H1 (cell line): ENCODE results near the gene JADE3. TPM values are rescaled to one million over a fixed set of nuclear protein-coding genes. Genes with fewer than 3 reads are reported as not detected.

ENCODE experiments used
- CTCF ChIA-PET: fragments of 300-600 bp; sonication (Branson Sonifier 250); formaldehyde crosslinking; loops from one replicate; lab custom pipeline; 2021; ENCODE audit not compliant: partially characterized antibody; lab: Charles Lee
- POLR2A ChIA-PET: fragments of 300-600 bp; sonication (Branson Sonifier 250); formaldehyde crosslinking; loops from one replicate; lab custom pipeline; 2021; ENCODE audit warnings: inconsistent platforms; ENCODE audit not compliant: partially characterized antibody; lab: Charles Lee
- DNase-seq, 2 experiments: peaks; one replicate each; pipeline versions ENCODE4 v3.0.0 to v3.0.0-alpha.2; 2010 to 2022; ENCODE audit warnings: low spot score in 2 of 2, low read depth in 1 of 2, mixed read lengths in 1 of 2
- FAIRE-seq: peaks from 2 replicates; lab custom pipeline; 2011; peaks lifted over from hg19 to GRCh38; lab: Jason Lieb, UNC
- H2AFZ ChIP-seq: 2 replicates; pipeline ENCODE4 v1.8.1; 2012; ENCODE audit warnings: low read length, inconsistent platforms
- H2AK5ac ChIP-seq: 2 replicates; pipeline ENCODE4 v1.6.1; 2013; ENCODE audit warnings: low read depth, low read length
- H2BK120ac ChIP-seq: replicated peaks from 2 replicates; pipeline ENCODE3; 2013; ENCODE audit warnings: low read depth, low read length, inconsistent platforms
- H2BK12ac ChIP-seq: 2 replicates; pipeline ENCODE4 v1.6.1; 2013; ENCODE audit warnings: low read depth, low read length
- H2BK15ac ChIP-seq: 2 replicates; pipeline ENCODE4 v1.6.1; 2013; ENCODE audit warnings: low read length
- H2BK20ac ChIP-seq: 2 replicates; pipeline ENCODE4 v1.6.1; 2013; ENCODE audit warnings: low read length
- H2BK5ac ChIP-seq: 2 replicates; pipeline ENCODE4 v1.6.1; 2013; ENCODE audit warnings: low read depth, low read length
- H3K14ac ChIP-seq: 2 replicates; pipeline ENCODE4 v1.6.1; 2013; ENCODE audit warnings: inconsistent platforms; ENCODE audit not compliant: insufficient read length
- H3K18ac ChIP-seq: 2 replicates; pipeline ENCODE4 v1.6.1; 2013; ENCODE audit warnings: low read length; ENCODE audit errors: extremely low read depth
- H3K23ac ChIP-seq: 2 replicates; pipeline ENCODE4 v1.6.1; 2013; ENCODE audit warnings: inconsistent platforms; ENCODE audit not compliant: insufficient read length
- H3K23me2 ChIP-seq: 2 replicates; pipeline ENCODE4 v1.6.1; 2013; ENCODE audit warnings: low read depth, low read length
- H3K27ac ChIP-seq: 2 replicates; pipeline ENCODE4 v1.6.1; 2011; ENCODE audit warnings: low read depth, low read length, inconsistent platforms
- H3K27me3 ChIP-seq, 4 experiments: replicated peaks in 1 of 4; 1 replicate in 1 of 4; 2 replicates in 3 of 4; pipeline versions ENCODE4 v1.6.1 to v1.8.1; 2011 to 2013; ENCODE audit warnings: low read length in 3 of 4, mild to moderate bottlenecking in 3 of 4, inconsistent platforms in 2 of 4, mixed read lengths in 2 of 4, moderate library complexity in 1 of 4; ENCODE audit not compliant: control insufficient read depth in 3 of 4, insufficient read depth in 3 of 4; ENCODE audit errors: extremely low read depth in 1 of 4
- H3K36me3 ChIP-seq, 4 experiments: 2 replicates each; pipeline versions ENCODE4 v1.6.1 to v1.8.1; 2011 to 2013; ENCODE audit warnings: mild to moderate bottlenecking in 4 of 4, low read length in 3 of 4, moderate library complexity in 2 of 4, control low read depth in 1 of 4, inconsistent platforms in 1 of 4; ENCODE audit not compliant: insufficient read depth in 4 of 4, control insufficient read depth in 2 of 4
- H3K4ac ChIP-seq: replicated peaks from 2 replicates; pipeline ENCODE3; 2013; ENCODE audit warnings: low read length, low read depth, mixed read lengths, inconsistent platforms; ENCODE audit not compliant: insufficient read length
- H3K4me1 ChIP-seq, 4 experiments: replicated peaks in 1 of 4; 1 replicate in 1 of 4; 2 replicates in 3 of 4; pipeline versions ENCODE4 v1.6.1 to v1.8.1; 2011 to 2013; ENCODE audit warnings: low read length in 3 of 4, inconsistent platforms in 2 of 4, mixed read lengths in 1 of 4; ENCODE audit not compliant: insufficient read depth in 4 of 4, control insufficient read depth in 3 of 4
- H3K4me2 ChIP-seq, 2 experiments: 2 replicates each; pipeline versions ENCODE4 v1.6.1 to v1.8.1; 2011 to 2013; ENCODE audit warnings: low read depth in 2 of 2, low read length in 2 of 2, control low read depth in 1 of 2, inconsistent platforms in 1 of 2, mild to moderate bottlenecking in 1 of 2; ENCODE audit not compliant: insufficient read depth in 1 of 2
- H3K4me3 ChIP-seq, 4 experiments: fragments of 200-600, 300-600 bp in 1 of 4; sonication (generic), shearing (Covaris generic), sonication (Bioruptor Twin) in 1 of 4; 2 replicates each; pipeline versions ENCODE4 v1.5.1 to v1.8.1; 2011 to 2016; ENCODE audit warnings: low read length in 4 of 4, low read depth in 3 of 4, control low read depth in 2 of 4, inconsistent platforms in 2 of 4, mild to moderate bottlenecking in 2 of 4, mixed read lengths in 1 of 4, moderate library complexity in 1 of 4; ENCODE audit not compliant: insufficient read depth in 2 of 4; ENCODE audit errors: extremely low read depth in 1 of 4
- H3K56ac ChIP-seq: replicated peaks from 2 replicates; pipeline ENCODE3; 2013; ENCODE audit warnings: low read depth, mild to moderate bottlenecking, mixed read lengths, low read length, inconsistent platforms; ENCODE audit not compliant: insufficient read length
- H3K79me1 ChIP-seq: 2 replicates; pipeline ENCODE4 v1.6.1; 2013; ENCODE audit warnings: low read depth, low read length, control low read depth
- H3K79me2 ChIP-seq, 2 experiments: 2 replicates each; pipeline versions ENCODE4 v1.6.1 to v1.8.1; 2012 to 2013; ENCODE audit warnings: low read length in 2 of 2, mild to moderate bottlenecking in 2 of 2, inconsistent platforms in 1 of 2; ENCODE audit not compliant: insufficient read depth in 2 of 2, control insufficient read depth in 1 of 2
- H3K9ac ChIP-seq, 4 experiments: replicated peaks in 1 of 4; 1 replicate in 1 of 4; 2 replicates in 3 of 4; pipeline versions ENCODE4 v1.6.1 to v1.8.1; 2011 to 2013; ENCODE audit warnings: low read depth in 3 of 4, low read length in 3 of 4, control low read depth in 2 of 4, mild to moderate bottlenecking in 2 of 4, moderate library complexity in 2 of 4, inconsistent platforms in 1 of 4; ENCODE audit errors: extremely low read depth in 1 of 4
- H3K9me3 ChIP-seq, 2 experiments: 2 replicates each; pipeline versions ENCODE4 v1.6.1 to v1.8.1; 2012 to 2013; ENCODE audit warnings: mild to moderate bottlenecking in 2 of 2, moderate library complexity in 2 of 2, control low read depth in 1 of 2, inconsistent platforms in 1 of 2, low read depth in 1 of 2, low read length in 1 of 2, mixed read lengths in 1 of 2; ENCODE audit not compliant: insufficient read depth in 2 of 2
- H4K20me1 ChIP-seq, 2 experiments: replicated peaks in 1 of 2; 2 replicates each; pipeline versions ENCODE3 to v1.8.1; 2011 to 2013; ENCODE audit warnings: inconsistent platforms in 2 of 2, low read length in 2 of 2, mild to moderate bottlenecking in 1 of 2; ENCODE audit not compliant: insufficient read depth in 2 of 2, control insufficient read depth in 1 of 2
- H4K5ac ChIP-seq: 2 replicates; pipeline ENCODE4 v1.6.1; 2013; ENCODE audit warnings: low read length, low read depth, mixed read lengths, inconsistent platforms; ENCODE audit not compliant: insufficient read length
- H4K8ac ChIP-seq: 2 replicates; pipeline ENCODE4 v1.8.0; 2013; ENCODE audit warnings: mild to moderate bottlenecking, moderate library complexity, low read length, inconsistent platforms; ENCODE audit not compliant: insufficient read depth; ENCODE audit errors: extremely low read depth
- H4K91ac ChIP-seq: replicated peaks from 2 replicates; pipeline ENCODE3; 2013; ENCODE audit warnings: low read length, mixed read lengths, inconsistent platforms; ENCODE audit not compliant: insufficient read length
- EP300 ChIP-seq, 2 experiments: IDR thresholded peaks; 1 replicate in 1 of 2; 2 replicates in 1 of 2; pipeline ENCODE4 v1.6.1; 2011 to 2012; ENCODE audit warnings: low read depth in 2 of 2, low read length in 2 of 2, mild to moderate bottlenecking in 2 of 2, borderline replicate concordance in 1 of 2, inconsistent platforms in 1 of 2, moderate library complexity in 1 of 2
- EZH2 ChIP-seq: fragments of 200-600 bp; sonication (generic); IDR thresholded peaks from 2 replicates; pipeline ENCODE4 v1.7.1; 2012; ENCODE audit warnings: low read depth, mild to moderate bottlenecking, moderate library complexity, low read length, inconsistent platforms; ENCODE audit not compliant: severe bottlenecking
- POLR2AphosphoS5 ChIP-seq: IDR thresholded peaks from 2 replicates; pipeline ENCODE4 v1.6.1; 2011; ENCODE audit warnings: low read depth, low read length
- RNF2 ChIP-seq: fragments of 200-900, 300-1000 bp; sonication (generic); IDR thresholded peaks from 2 replicates; pipeline ENCODE4 v1.7.1; 2016; ENCODE audit warnings: borderline replicate concordance, low read depth, mild to moderate bottlenecking, antibody characterized with exemption, low read length; ENCODE audit not compliant: poor library complexity, severe bottlenecking; ENCODE audit errors: missing control alignments
- SP4 ChIP-seq: IDR thresholded peaks from 2 replicates; pipeline ENCODE4 v1.6.1; 2012; ENCODE audit warnings: low read length, inconsistent platforms
- TCF12 ChIP-seq: IDR thresholded peaks from 2 replicates; pipeline ENCODE4 v1.6.1; 2011; ENCODE audit warnings: low read depth, mild to moderate bottlenecking, low read length
- WGBS, 2 experiments: shearing (Covaris generic) in 1 of 2; methylation state at CpG; one replicate each; pipeline versions ENCODE4 v1.1.6 to v1.1.7; 2013 to 2015; ENCODE audit warnings: low lambda C conversion rate in 2 of 2, mixed read lengths in 2 of 2, inconsistent platforms in 1 of 2, low coverage in 1 of 2, missing lambda C conversion rate in 1 of 2; ENCODE audit not compliant: insufficient replicate concordance in 2 of 2, insufficient coverage in 1 of 2, insufficient read length in 1 of 2; ENCODE audit errors: extremely low coverage in 1 of 2, missing lambda C conversion rate in 1 of 2; 5-methylcytosine and 5-hydroxymethylcytosine counted together
- polyA plus RNA-seq, 7 experiments: library from polyadenylated mRNA; depleted of rRNA in 3 of 7; stranded (reverse) in 5 of 7; unstranded in 2 of 7; fragments of >200 nt in 5 of 7; fragments of 200-250 nt in 2 of 7; gene quantifications; 1 replicate in 5 of 7; 2 replicates in 1 of 7; 4 replicates in 1 of 7; pipeline versions ENCODE4 v1.2.1 to v1.2.3, GENCODE V29; 2011 to 2013; ENCODE audit warnings: missing spikeins in 2 of 7, mixed read lengths in 2 of 7
- total RNA-seq: library from RNA; stranded (reverse); fragmentation: NEBNext Ultra II Directional; extraction: Animal tissue kit (Norgen Biotek cat#: 25700); gene quantifications from 2 replicates; pipeline ENCODE4 v1.2.1, GENCODE V29; 2021

JADE3 gene
- total and polyA plus RNA-seq, 2 of the 8 experiments (the other 6 are each of a cell fraction or from before 2014, with no cell fraction given): 6.9 to 21.5 TPM

DNA sequence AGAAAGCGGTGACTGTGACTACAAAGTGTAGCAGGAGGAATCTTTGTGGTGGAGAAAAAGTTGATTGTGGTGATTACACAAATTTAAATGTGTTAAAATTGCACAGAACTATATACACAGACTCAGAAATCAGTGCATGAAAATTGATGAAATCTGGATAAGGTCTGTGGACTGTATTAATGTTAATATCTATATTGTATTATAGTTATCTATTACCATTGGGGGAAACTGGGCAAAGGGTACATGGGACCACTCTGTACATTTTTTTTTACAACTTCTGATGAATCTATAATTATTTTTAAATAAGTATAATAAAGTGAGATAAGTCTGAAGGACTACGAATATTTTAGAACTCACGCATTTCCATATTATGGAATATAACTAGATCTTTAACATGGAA is 1.8 kb upstream of the JADE3 start:
- Histone ChIP-seq H3K9me3 (no peaks in the 10 kb centered on the region), H3K36me3 (no peaks in the 10 kb centered on the region), H3K79me2 (peaks cover 5 to 21% of the 10 kb centered on the region in 2 experiments; a peak in 2 of 4 replicates), H3K9ac (no peak overlapping the region), H2BK20ac (no peak overlapping the region), H3K27ac (no peak overlapping the region), H3K14ac (no peak overlapping the region), H4K20me1 (no peaks in the 10 kb centered on the region), H2AK5ac (no peak overlapping the region), H3K79me1 (no peaks in the 10 kb centered on the region), H3K4me2 (no peak overlapping the region), H2BK12ac (no peak overlapping the region), H3K4ac (no peak overlapping the region), H2BK5ac (no peak overlapping the region), H2BK15ac (no peak overlapping the region), H3K4me1 (no peaks in the 10 kb centered on the region; a peak in 2 of 7 replicates), H4K91ac (no peak overlapping the region), H3K23me2 (0 out of 2 replicates have a peak, but pooled peaks cover 3% of the 10 kb centered on the region), H3K18ac (no peak overlapping the region), H4K5ac (no peak overlapping the region), H2AFZ (no peak overlapping the region), H3K56ac (no peak overlapping the region), H3K4me3 (no peak overlapping the region), H2BK120ac (no peak overlapping the region), H3K27me3 (no peaks in the 10 kb centered on the region), H4K8ac (no peak overlapping the region), H3K23ac (no peak overlapping the region)
- CTCF ChIA-PET: no interaction called here
- WGBS, 2 experiments: 87% methylated on average over 3 of the region's 3 CpGs; no CpG with 5 or more reads in 1 of the 2 experiments
- DNase-seq (no peak), FAIRE-seq (no peak)
- POLR2A ChIA-PET: no interaction called here
- TF ChIP-seq TCF12: no peak
- TF ChIP-seq EP300 (IDR thresholded peaks at IDR 0.05; ENCODE audit: borderline replicate concordance in 1 of 2, low read depth in 2 of 2, low read length in 2 of 2): no peak
- no peak for TF ChIP-seq POLR2AphosphoS5
- no peak for TF ChIP-seq SP4
- TF ChIP-seq EZH2: no peak
- TF ChIP-seq RNF2: no peak
